HEK293T (cell line): ENCODE measurements around the gene PLXNA3.

Experiments
- ARNT ChIP-seq: fragments of 450-650 bp; IDR thresholded peaks from 2 replicates; pipeline ENCODE4 v1.6.1; 2017; ENCODE audit warnings: mild to moderate bottlenecking
- FOXM1 ChIP-seq: fragments of 450-650 bp; IDR thresholded peaks from 2 replicates; pipeline ENCODE4 v1.6.1; 2017; ENCODE audit warnings: mild to moderate bottlenecking, borderline replicate concordance

- TF ChIP-seq FOXM1 = no peak
- no peak for TF ChIP-seq ARNT
Measured at GRCh38 chrX:154512879-154513553, 54.9 kb downstream of the PLXNA3 start.
